ENCODE measurements around the gene WASF2.
"Not testable (repeated sequence)": the region's sequence is repeated elsewhere in the genome, so short reads cannot be mapped to it uniquely, and the experiment has no call there.

Gene WASF2

GRCh38 chr1:27392778-27393635 is 97.0 kb downstream of the WASF2 start:
- Histone ChIP-seq H3K9me3 (no peaks in the 10 kb centered on the region), H3K4me3 (peak overlapping the region; percentile 73), H3K36me3 (replicated peaks) (no peaks in the 10 kb centered on the region), H3K27me3 (ENCODE audit: low read depth) (no peaks in the 10 kb centered on the region), H3K4me1 (peaks cover 8% of the 10 kb centered on the region)
- peak; percentile 3 to 52 for DNase-seq (ENCODE audit: low spot score in 2 of 2)
- in situ Hi-C loops (cut with MboI; ENCODE audit: low sequenced_read_pairs) = no loop called here

GRCh38 chr1:27392096-27392777 is 97.7 kb downstream of the WASF2 start, which contains the start of gene GPR3:
GPR3 (plus strand) TSS chr1:27392622; CDS start chr1:27393799, 1,177 bp downstream.
- Histone ChIP-seq H3K4me3 (peak within 1 kb of the TSS; percentile 73), H3K9me3 (no peaks in the 10 kb centered on the region), H3K4me1 (peaks cover 8% of the 10 kb centered on the region), H3K36me3 (replicated peaks) (no peaks in the 10 kb centered on the region), H3K27me3 (ENCODE audit: low read depth) (no peaks in the 10 kb centered on the region)
- in situ Hi-C loops (cut with MboI; ENCODE audit: low sequenced_read_pairs) = no loop called here
- peak; percentile 93 to 97 for DNase-seq (ENCODE audit: low spot score in 2 of 2)

- Histone ChIP-seq H3K4me3 (peak overlapping the region; percentile 73; the same call in 1 of the 2 replicates), H3K4me1 (peaks cover 8% of the 10 kb centered on the region), H3K27me3 (ENCODE audit: low read depth) (no peaks in the 10 kb centered on the region), H3K9me3 (no peaks in the 10 kb centered on the region), H3K36me3 (replicated peaks) (no peaks in the 10 kb centered on the region)
- DNase-seq (ENCODE audit: low spot score in 2 of 2) = peak in 1 of 2 experiments; percentile 35
- in situ Hi-C loops (cut with MboI; ENCODE audit: low sequenced_read_pairs) = no loop called here
Measured at GRCh38 chr1:27391511-27392095, 98.4 kb downstream of the WASF2 start.

GRCh38 chr1:27388337-27389005 is 101.5 kb downstream of the WASF2 start:
- Histone ChIP-seq H3K4me1 (peaks cover 8% of the 10 kb centered on the region), H3K27me3 (ENCODE audit: low read depth) (no peaks in the 10 kb centered on the region), H3K9me3 (no peaks in the 10 kb centered on the region), H3K4me3 (no peak overlapping the region), H3K36me3 (replicated peaks) (no peaks in the 10 kb centered on the region)
- peak in 1 of 2 experiments; percentile 81 for DNase-seq (ENCODE audit: low spot score in 2 of 2)
- in situ Hi-C loops (cut with MboI; ENCODE audit: low sequenced_read_pairs) = loop anchor here (5.0 to 10.0 kb wide), 2 partner anchors 86 to 284 kb away; no protein-coding TSS in a partner anchor

- H3K9me3 ChIP-seq; H3K4me3 ChIP-seq; H3K4me1 ChIP-seq; H3K27me3 ChIP-seq (ENCODE audit: low read depth); H3K36me3 ChIP-seq (replicated peaks); DNase-seq (ENCODE audit: low spot score in 2 of 2): not testable (repeated sequence)
- in situ Hi-C loops (cut with MboI; ENCODE audit: low sequenced_read_pairs) = loop anchor here (5.0 to 10.0 kb wide), 2 partner anchors 82 to 280 kb away; no protein-coding TSS in a partner anchor
Measured at GRCh38 chr1:27384797-27385196, 105.2 kb downstream of the WASF2 start.

- Histone ChIP-seq H3K9me3 (no peaks in the 10 kb centered on the region), H3K27me3 (ENCODE audit: low read depth) (no peaks in the 10 kb centered on the region), H3K36me3 (replicated peaks) (no peaks in the 10 kb centered on the region), H3K4me3 (no peak overlapping the region), H3K4me1 (no peaks in the 10 kb centered on the region)
- in situ Hi-C loops (cut with MboI; ENCODE audit: low sequenced_read_pairs) = loop anchor here (10.0 kb wide), 1 partner anchor 279 kb away; no protein-coding TSS in a partner anchor
- DNase-seq (ENCODE audit: low spot score in 2 of 2) = no peak
Measured at GRCh38 chr1:27383661-27384060, 106.3 kb downstream of the WASF2 start.

- no peaks in the 10 kb centered on the region for H3K4me1 ChIP-seq
- in situ Hi-C loops (cut with MboI; ENCODE audit: low sequenced_read_pairs) = loop anchor here (10.0 kb wide), 1 partner anchor 278 kb away; no protein-coding TSS in a partner anchor
- DNase-seq (ENCODE audit: low spot score in 2 of 2) = peak in 1 of 2 experiments; percentile 31
- no peaks in the 10 kb centered on the region for H3K9me3 ChIP-seq
- no peaks in the 10 kb centered on the region for H3K36me3 ChIP-seq (replicated peaks)
- no peaks in the 10 kb centered on the region for H3K27me3 ChIP-seq (ENCODE audit: low read depth)
- H3K4me3 ChIP-seq = no peak within 1 kb of the TSS
Measured at GRCh38 chr1:27383039-27383605, 106.8 kb downstream of the WASF2 start, which contains the start of gene CD164L2. CD164L2 (minus strand) TSS chr1:27383333; CDS start chr1:27383239, 94 bp downstream.

- in situ Hi-C loops (cut with MboI; ENCODE audit: low sequenced_read_pairs) = loop anchor here (10.0 kb wide), 1 partner anchor 277 kb away; no protein-coding TSS in a partner anchor
- no peaks in the 10 kb centered on the region for H3K9me3 ChIP-seq
- no peak for DNase-seq (ENCODE audit: low spot score in 2 of 2)
- H3K4me3 ChIP-seq = no peak overlapping the region
- H3K27me3 ChIP-seq (ENCODE audit: low read depth) = no peaks in the 10 kb centered on the region
- H3K4me1 ChIP-seq = no peaks in the 10 kb centered on the region
- H3K36me3 ChIP-seq (replicated peaks) = no peaks in the 10 kb centered on the region
Measured at GRCh38 chr1:27381969-27382762, 107.8 kb downstream of the WASF2 start.

- Histone ChIP-seq H3K9me3 (no peaks in the 10 kb centered on the region), H3K27me3 (ENCODE audit: low read depth) (no peaks in the 10 kb centered on the region), H3K4me3 (no peak overlapping the region), H3K36me3 (replicated peaks) (no peaks in the 10 kb centered on the region), H3K4me1 (no peaks in the 10 kb centered on the region)
- no peak for DNase-seq (ENCODE audit: low spot score in 2 of 2)
- in situ Hi-C loops (cut with MboI; ENCODE audit: low sequenced_read_pairs) = loop anchor here (10.0 kb wide), 1 partner anchor 276 kb away; no protein-coding TSS in a partner anchor
Measured at GRCh38 chr1:27380766-27381733, 108.9 kb downstream of the WASF2 start.

GRCh38 chr1:27380224-27380623 is 109.7 kb downstream of the WASF2 start:
- in situ Hi-C loops (cut with MboI; ENCODE audit: low sequenced_read_pairs) = loop anchor here (10.0 kb wide), 1 partner anchor 275 kb away; no protein-coding TSS in a partner anchor
- no peak overlapping the region for H3K4me3 ChIP-seq
- H3K36me3 ChIP-seq (replicated peaks) = no peaks in the 10 kb centered on the region
- DNase-seq (ENCODE audit: low spot score in 2 of 2) = no peak
- H3K4me1 ChIP-seq = no peaks in the 10 kb centered on the region
- no peaks in the 10 kb centered on the region for H3K27me3 ChIP-seq (ENCODE audit: low read depth)
- no peaks in the 10 kb centered on the region for H3K9me3 ChIP-seq

GRCh38 chr1:27379564-27380122 is 110.3 kb downstream of the WASF2 start:
- Histone ChIP-seq H3K4me1 (no peaks in the 10 kb centered on the region), H3K36me3 (replicated peaks) (no peaks in the 10 kb centered on the region), H3K27me3 (ENCODE audit: low read depth) (no peaks in the 10 kb centered on the region), H3K4me3 (no peak overlapping the region), H3K9me3 (no peaks in the 10 kb centered on the region)
- in situ Hi-C loops (cut with MboI; ENCODE audit: low sequenced_read_pairs) = loop anchor here (10.0 kb wide), 1 partner anchor 275 kb away; no protein-coding TSS in a partner anchor
- no peak for DNase-seq (ENCODE audit: low spot score in 2 of 2)

All from HAP-1 (cell line).